Adipocyte (in vitro differentiated cells): Measurements from ENCODE around the gene CHD2.
A peak's percentile ranks its signal among the peaks of the same experiment; 100 is the strongest.
"Not testable (repeated sequence)": the region's sequence is repeated elsewhere in the genome, so short reads cannot be mapped to it uniquely, and the experiment has no call there.

ENCODE experiments used
- DNase-seq: peaks from one replicate; pipeline ENCODE4 v3.0.0-alpha.2; 2015; ENCODE audit warnings: low read depth
- H3K27me3 ChIP-seq: replicated peaks from 2 replicates; pipeline ENCODE4 v1.7.0; 2013; ENCODE audit warnings: mild to moderate bottlenecking, low read length, moderate library complexity; ENCODE audit not compliant: control insufficient read depth, insufficient read depth
- H3K36me3 ChIP-seq: 2 replicates; pipeline ENCODE4 v1.7.0; 2013; ENCODE audit warnings: low read length, mild to moderate bottlenecking, moderate library complexity; ENCODE audit not compliant: control insufficient read depth, insufficient read depth, severe bottlenecking
- H3K4me1 ChIP-seq: 2 replicates; pipeline ENCODE4 v1.7.0; 2013; ENCODE audit warnings: mild to moderate bottlenecking, low read length, moderate library complexity; ENCODE audit not compliant: control insufficient read depth, insufficient read depth
- H3K4me3 ChIP-seq: 2 replicates; pipeline ENCODE4 v1.7.0; 2013; ENCODE audit warnings: mild to moderate bottlenecking, low read length, moderate library complexity
- H3K9ac ChIP-seq: 2 replicates; pipeline ENCODE4 v1.7.0; 2013; ENCODE audit warnings: mild to moderate bottlenecking, low read length, moderate library complexity
- H3K9me3 ChIP-seq: 2 replicates; pipeline ENCODE4 v1.7.0; 2013; ENCODE audit warnings: mild to moderate bottlenecking, low read length, moderate library complexity; ENCODE audit not compliant: control insufficient read depth

The CHD2 gene

GRCh38 chr15:93031557-93032384 is 131.6 kb downstream of the CHD2 start:
- H3K9me3 ChIP-seq, H3K4me3 ChIP-seq, H3K27me3 ChIP-seq, H3K9ac ChIP-seq, DNase-seq: not testable (repeated sequence)
- H3K36me3 ChIP-seq, result peaks cover 12% of the 10 kb centered on the region
- H3K4me1 ChIP-seq, result peaks cover 37% of the 10 kb centered on the region

GRCh38 chr15:93032515-93033206 is 132.5 kb downstream of the CHD2 start:
- H3K27me3 ChIP-seq, DNase-seq, H3K9me3 ChIP-seq, H3K36me3 ChIP-seq, H3K4me3 ChIP-seq, H3K9ac ChIP-seq: not testable (repeated sequence)
- H3K4me1 ChIP-seq, result peaks cover 29% of the 10 kb centered on the region

DNA sequence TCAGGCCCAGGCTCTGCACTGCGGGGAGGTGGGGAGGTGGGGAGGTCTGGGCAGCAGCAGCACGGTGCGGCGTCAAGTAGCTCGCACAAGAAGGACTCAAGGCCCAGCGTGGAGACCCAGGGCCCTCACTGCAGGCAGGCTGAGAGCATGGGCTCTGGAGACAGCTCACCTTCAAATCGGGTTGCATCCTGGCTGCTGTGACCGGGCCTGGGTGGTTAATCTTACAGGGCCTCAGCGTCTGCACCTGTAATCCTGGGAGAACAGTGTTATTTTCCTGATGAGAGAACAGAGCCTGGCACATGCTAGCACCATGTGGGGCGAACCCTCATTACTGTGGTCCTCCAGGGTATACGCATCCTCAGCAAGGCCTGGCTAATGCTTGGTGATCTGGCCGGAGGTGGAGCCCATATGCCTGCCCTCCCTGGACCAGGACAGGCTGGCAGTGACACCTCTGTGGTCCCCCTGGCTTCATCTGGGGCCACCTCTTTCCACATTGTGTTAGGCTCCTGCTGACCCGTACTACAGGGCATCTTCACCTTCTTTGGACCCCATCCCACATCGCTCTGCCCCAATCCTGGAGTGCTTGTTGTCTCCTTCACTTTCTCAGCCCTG is 133.4 kb downstream of the CHD2 start:
- Histone ChIP-seq H3K36me3 (no peaks in the 10 kb centered on the region), H3K27me3 (no peaks in the 10 kb centered on the region), H3K9me3 (no peaks in the 10 kb centered on the region), H3K4me3 (no peak overlapping the region), H3K4me1 (peaks cover 27% of the 10 kb centered on the region), H3K9ac (no peak overlapping the region)
- no peak for DNase-seq

GRCh38 chr15:93034512-93034911 is 134.4 kb downstream of the CHD2 start:
- Histone ChIP-seq H3K36me3 (no peaks in the 10 kb centered on the region), H3K27me3 (no peaks in the 10 kb centered on the region), H3K4me1 (peaks cover 19% of the 10 kb centered on the region), H3K9ac (no peak overlapping the region), H3K9me3 (no peaks in the 10 kb centered on the region), H3K4me3 (no peak overlapping the region)
- DNase-seq, result no peak

- no peaks in the 10 kb centered on the region for H3K36me3 ChIP-seq
- no peak overlapping the region for H3K9ac ChIP-seq
- H3K4me1 ChIP-seq, result peaks cover 11% of the 10 kb centered on the region
- no peak for DNase-seq
- no peaks in the 10 kb centered on the region for H3K9me3 ChIP-seq
- no peak overlapping the region for H3K4me3 ChIP-seq
- H3K27me3 ChIP-seq, result peaks cover 1% of the 10 kb centered on the region
These were observed 135.2 kb downstream of the CHD2 start for GRCh38 chr15:93035092-93035915.

GRCh38 chr15:93035953-93036810 is 136.1 kb downstream of the CHD2 start:
- Histone ChIP-seq H3K9me3 (no peaks in the 10 kb centered on the region), H3K4me3 (no peak overlapping the region), H3K27me3 (peaks cover 3% of the 10 kb centered on the region), H3K36me3 (no peaks in the 10 kb centered on the region), H3K9ac (no peak overlapping the region), H3K4me1 (peaks cover 8% of the 10 kb centered on the region)
- peak; percentile 54 for DNase-seq

GRCh38 chr15:93036951-93037819 is 137.1 kb downstream of the CHD2 start:
- H3K9me3 ChIP-seq, result no peaks in the 10 kb centered on the region
- no peak overlapping the region for H3K4me3 ChIP-seq
- peaks cover 8% of the 10 kb centered on the region for H3K4me1 ChIP-seq
- peaks cover 3% of the 10 kb centered on the region for H3K27me3 ChIP-seq
- DNase-seq, result peak; percentile 58
- no peaks in the 10 kb centered on the region for H3K36me3 ChIP-seq
- no peak overlapping the region for H3K9ac ChIP-seq

- Histone ChIP-seq H3K4me3 (no peak overlapping the region), H3K27me3 (peaks cover 3% of the 10 kb centered on the region), H3K9me3 (no peaks in the 10 kb centered on the region), H3K9ac (no peak overlapping the region), H3K4me1 (peaks cover 8% of the 10 kb centered on the region), H3K36me3 (no peaks in the 10 kb centered on the region)
- no peak for DNase-seq
These were observed 137.9 kb downstream of the CHD2 start for GRCh38 chr15:93037820-93038705.

GRCh38 chr15:93039562-93040287 is 139.6 kb downstream of the CHD2 start:
- not testable (repeated sequence) for H3K9me3 ChIP-seq, H3K9ac ChIP-seq, H3K4me3 ChIP-seq, H3K4me1 ChIP-seq, H3K36me3 ChIP-seq, DNase-seq, H3K27me3 ChIP-seq
